B cell (primary cell): ENCODE measurements around the gene RABEP1.

ENCODE experiments used
- EZH2 ChIP-seq: IDR thresholded peaks from 2 replicates; pipeline ENCODE4 v1.6.1; 2012; ENCODE audit warnings: borderline replicate concordance, low read depth, mild to moderate bottlenecking, moderate library complexity, low read length; ENCODE audit not compliant: insufficient read depth, poor library complexity, severe bottlenecking
- TF ChIP-seq, protein P1 (sequence below): fragments of 200-600 bp; IDR thresholded peaks from one replicate; pipeline ENCODE4 v1.8.0; 2022; ENCODE audit warnings: antibody characterized with exemption, mild to moderate bottlenecking

DNA sequence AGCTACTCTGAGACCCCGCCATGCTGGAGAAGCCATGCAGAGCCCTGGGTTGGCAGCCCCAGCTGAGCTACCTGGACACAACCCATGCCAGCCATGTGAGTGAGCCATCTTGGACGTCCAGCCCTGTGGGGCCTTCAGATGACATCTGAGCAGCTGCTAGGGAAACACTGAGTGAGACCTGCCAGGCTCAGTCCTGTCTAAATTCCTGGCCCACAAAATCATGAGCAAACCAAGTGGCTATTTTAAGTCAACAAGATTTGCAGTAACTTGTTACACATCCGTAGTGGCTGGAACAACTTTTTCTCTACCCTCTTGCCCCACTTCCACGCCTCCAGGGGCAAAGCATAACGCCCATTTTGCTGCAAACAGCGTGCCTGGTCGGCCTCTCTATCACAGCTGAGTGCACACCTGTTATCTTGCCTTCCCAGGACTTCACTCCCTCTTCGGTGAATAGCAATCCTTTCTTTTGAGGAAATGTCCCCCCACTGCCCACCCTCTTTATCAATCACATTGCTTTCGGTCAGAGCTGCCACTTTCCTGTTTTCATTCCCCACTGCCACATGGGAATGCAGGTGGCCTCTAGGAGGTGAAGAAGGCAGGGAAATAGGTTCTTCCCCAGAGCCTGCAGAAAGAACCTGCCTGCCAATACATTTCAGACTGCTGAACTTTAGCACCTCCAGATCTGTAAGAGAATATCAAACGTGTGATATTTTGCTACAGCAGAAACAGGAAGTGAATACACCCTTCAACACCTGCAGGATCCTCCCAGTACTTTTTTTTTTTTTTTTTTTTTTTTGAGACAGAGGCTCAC, 40.0 kb upstream of the RABEP1 start:
- TF ChIP-seq, protein P1, sequence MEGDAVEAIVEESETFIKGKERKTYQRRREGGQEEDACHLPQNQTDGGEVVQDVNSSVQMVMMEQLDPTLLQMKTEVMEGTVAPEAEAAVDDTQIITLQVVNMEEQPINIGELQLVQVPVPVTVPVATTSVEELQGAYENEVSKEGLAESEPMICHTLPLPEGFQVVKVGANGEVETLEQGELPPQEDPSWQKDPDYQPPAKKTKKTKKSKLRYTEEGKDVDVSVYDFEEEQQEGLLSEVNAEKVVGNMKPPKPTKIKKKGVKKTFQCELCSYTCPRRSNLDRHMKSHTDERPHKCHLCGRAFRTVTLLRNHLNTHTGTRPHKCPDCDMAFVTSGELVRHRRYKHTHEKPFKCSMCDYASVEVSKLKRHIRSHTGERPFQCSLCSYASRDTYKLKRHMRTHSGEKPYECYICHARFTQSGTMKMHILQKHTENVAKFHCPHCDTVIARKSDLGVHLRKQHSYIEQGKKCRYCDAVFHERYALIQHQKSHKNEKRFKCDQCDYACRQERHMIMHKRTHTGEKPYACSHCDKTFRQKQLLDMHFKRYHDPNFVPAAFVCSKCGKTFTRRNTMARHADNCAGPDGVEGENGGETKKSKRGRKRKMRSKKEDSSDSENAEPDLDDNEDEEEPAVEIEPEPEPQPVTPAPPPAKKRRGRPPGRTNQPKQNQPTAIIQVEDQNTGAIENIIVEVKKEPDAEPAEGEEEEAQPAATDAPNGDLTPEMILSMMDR, result no peak
- TF ChIP-seq EZH2, result no peak
